BJ (cell line): Measurements from ENCODE around the gene FRMPD2. TPM values are rescaled to one million over a fixed set of nuclear protein-coding genes. Genes with fewer than 3 reads are reported as not detected.

ENCODE experiments used
- CTCF ChIA-PET: fragments of 350-600 bp; formaldehyde crosslinking; extraction: SDS; loops from one replicate; lab custom pipeline; 2021; ENCODE audit warnings: antibody characterized with exemption, inconsistent platforms; lab: Yijun Ruan, JAX
- POLR2A ChIA-PET: fragments of 300-600 bp; sonication (Branson Sonifier 250); formaldehyde crosslinking; extraction: SDS; loops from one replicate; lab custom pipeline; 2021; ENCODE audit warnings: antibody characterized with exemption; lab: Charles Lee
- DNase-seq: peaks from one replicate; pipeline ENCODE4 v3.0.0-alpha.2; 2011; ENCODE audit warnings: low read depth
- H3K27me3 ChIP-seq: 2 replicates; pipeline ENCODE4 v1.6.0; 2011; ENCODE audit warnings: low read length; ENCODE audit not compliant: control insufficient read depth, insufficient read depth
- H3K36me3 ChIP-seq: 2 replicates; pipeline ENCODE4 v1.5.1; 2011; ENCODE audit warnings: low read length; ENCODE audit not compliant: control insufficient read depth, insufficient read depth
- H3K4me3 ChIP-seq: 2 replicates; pipeline ENCODE4 v1.5.1; 2011; ENCODE audit warnings: low read depth, mild to moderate bottlenecking, control low read depth, low read length
- CTCF ChIP-seq: IDR thresholded peaks from 2 replicates; pipeline ENCODE4 v1.5.1; 2011; ENCODE audit warnings: low read depth, mild to moderate bottlenecking, control low read depth, inconsistent platforms, low read length, moderate library complexity; ENCODE audit not compliant: insufficient read depth
- polyA plus RNA-seq: library from polyadenylated mRNA; depleted of rRNA; stranded (reverse); fragments of >200 nt; gene quantifications from 2 replicates; pipeline ENCODE4 v1.2.3, GENCODE V29; 2011

FRMPD2 gene
- polyA plus RNA-seq, 1 experiment: not detected

GRCh38 chr10:48210966-48211365 lies 63.5 kb downstream of the FRMPD2 start:
- DNase-seq: no peak
- POLR2A ChIA-PET: no interaction called here
- no peak overlapping the region for H3K4me3 ChIP-seq
- no peak for TF ChIP-seq CTCF
- H3K27me3 ChIP-seq: peaks cover 9% of the 10 kb centered on the region
- CTCF ChIA-PET: no interaction called here
- H3K36me3 ChIP-seq: no peaks in the 10 kb centered on the region

- POLR2A ChIA-PET: no interaction called here
- Histone ChIP-seq H3K27me3 (peaks cover 9% of the 10 kb centered on the region), H3K36me3 (no peaks in the 10 kb centered on the region), H3K4me3 (no peak overlapping the region)
- CTCF ChIA-PET: no interaction called here
- no peak for TF ChIP-seq CTCF
- DNase-seq: no peak
Observed at GRCh38 chr10:48210391-48210790, 64.1 kb downstream of the FRMPD2 start.

GRCh38 chr10:48209241-48209640 lies 65.3 kb downstream of the FRMPD2 start:
- no peaks in the 10 kb centered on the region for H3K36me3 ChIP-seq
- TF ChIP-seq CTCF: no peak
- CTCF ChIA-PET: no interaction called here
- DNase-seq: no peak
- POLR2A ChIA-PET: no interaction called here
- H3K27me3 ChIP-seq: peaks cover 9% of the 10 kb centered on the region
- H3K4me3 ChIP-seq: no peak overlapping the region

GRCh38 chr10:48207853-48208252 lies 66.6 kb downstream of the FRMPD2 start:
- Histone ChIP-seq H3K36me3 (no peaks in the 10 kb centered on the region), H3K4me3 (no peak overlapping the region), H3K27me3 (peaks cover 9% of the 10 kb centered on the region)
- ChIA-PET CTCF (no interaction called here), POLR2A (no interaction called here)
- DNase-seq: no peak
- TF ChIP-seq CTCF: no peak

- Histone ChIP-seq H3K27me3 (peaks cover 9% of the 10 kb centered on the region), H3K36me3 (no peaks in the 10 kb centered on the region), H3K4me3 (no peak overlapping the region)
- ChIA-PET CTCF (no interaction called here), POLR2A (no interaction called here)
- TF ChIP-seq CTCF: no peak
- DNase-seq: no peak
Observed at GRCh38 chr10:48206482-48207250, 67.8 kb downstream of the FRMPD2 start.
